Inflammatory macrophage treated with lipopolysaccharide for 1 hour (primary cell): ENCODE results near the gene LCN12.

Experiments used
- DNase-seq, 2 donors: peaks; one replicate each; pipeline ENCODE4 v3.0.0-alpha.2; 2020 to 2022

The LCN12 gene

DNA sequence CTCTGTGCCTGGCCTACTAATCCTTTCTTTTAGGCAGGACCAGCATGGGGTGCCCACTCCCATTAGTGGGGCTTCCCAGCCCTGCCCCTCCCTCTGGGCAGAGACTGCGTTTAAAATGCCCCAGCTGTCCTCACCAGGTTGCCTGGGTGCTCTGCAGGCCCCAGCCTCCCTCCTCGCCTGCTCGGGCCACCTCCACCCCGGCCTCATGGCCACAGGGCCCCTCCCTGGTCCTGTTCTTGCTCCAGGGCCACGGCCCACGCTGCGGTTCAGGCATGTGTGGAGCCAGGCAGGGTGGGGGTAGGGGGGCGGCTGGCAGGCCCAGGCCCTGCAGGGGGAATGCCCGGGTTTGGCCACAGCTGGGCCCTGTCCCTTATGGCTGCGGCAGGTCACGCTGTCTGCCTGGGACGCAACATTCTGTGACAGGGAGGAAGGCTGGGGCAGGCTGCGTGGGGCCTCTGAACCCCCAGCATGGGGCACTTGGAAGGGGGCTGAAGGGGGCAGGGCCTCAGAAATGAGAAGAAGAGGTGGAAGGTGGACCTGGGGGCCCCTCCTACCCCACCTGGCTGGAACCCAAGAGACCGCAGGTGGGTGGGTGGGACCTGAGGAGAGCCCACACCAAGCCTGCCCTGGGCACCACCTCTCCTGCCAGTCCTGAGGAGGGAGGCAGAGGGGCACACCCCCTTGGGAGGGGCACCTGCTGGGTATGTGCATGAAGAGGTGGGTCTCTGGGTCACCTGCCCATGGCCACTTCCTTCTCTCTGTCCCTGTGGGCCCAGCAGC lies at the start of gene LCN12:
LCN12 (plus strand) TSS at position 733 of the 780 bp plus-strand sequence. CDS start 55 bp downstream, outside the sequence.
- DNase-seq, result no peak

DNA sequence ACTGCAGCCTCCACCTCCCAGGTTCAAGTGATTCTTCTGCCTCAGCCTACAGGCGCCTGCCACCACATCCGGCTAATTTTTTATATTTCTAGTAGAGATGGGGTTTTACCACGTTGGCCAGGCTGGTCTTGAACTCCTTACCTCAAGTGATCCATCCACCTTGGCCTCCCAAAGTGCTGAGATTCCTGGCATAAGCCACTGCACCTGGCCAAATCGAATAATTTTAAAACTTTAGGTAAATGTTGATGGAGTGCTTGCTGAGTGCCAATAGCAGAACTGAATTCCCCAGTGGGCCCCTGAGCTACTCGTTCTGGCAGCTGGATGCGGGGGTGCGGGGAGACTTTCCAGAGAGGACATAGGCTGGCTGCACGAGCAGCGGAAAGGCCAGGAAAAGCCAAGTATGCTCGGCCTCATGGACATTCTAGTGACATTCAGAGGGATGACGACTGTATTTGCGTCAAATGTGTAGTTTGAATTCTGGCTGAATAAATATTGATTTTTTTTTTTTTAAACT lies 49.0 kb upstream of the LCN12 start:
- no peak for DNase-seq

- DNase-seq, result peak in 1 of 2 donors; percentile 62
Measured at GRCh38 chr9:136906266-136906665, 45.8 kb upstream of the LCN12 start.

- no peak for DNase-seq
Measured at GRCh38 chr9:136907011-136907914, 44.8 kb upstream of the LCN12 start.

DNA sequence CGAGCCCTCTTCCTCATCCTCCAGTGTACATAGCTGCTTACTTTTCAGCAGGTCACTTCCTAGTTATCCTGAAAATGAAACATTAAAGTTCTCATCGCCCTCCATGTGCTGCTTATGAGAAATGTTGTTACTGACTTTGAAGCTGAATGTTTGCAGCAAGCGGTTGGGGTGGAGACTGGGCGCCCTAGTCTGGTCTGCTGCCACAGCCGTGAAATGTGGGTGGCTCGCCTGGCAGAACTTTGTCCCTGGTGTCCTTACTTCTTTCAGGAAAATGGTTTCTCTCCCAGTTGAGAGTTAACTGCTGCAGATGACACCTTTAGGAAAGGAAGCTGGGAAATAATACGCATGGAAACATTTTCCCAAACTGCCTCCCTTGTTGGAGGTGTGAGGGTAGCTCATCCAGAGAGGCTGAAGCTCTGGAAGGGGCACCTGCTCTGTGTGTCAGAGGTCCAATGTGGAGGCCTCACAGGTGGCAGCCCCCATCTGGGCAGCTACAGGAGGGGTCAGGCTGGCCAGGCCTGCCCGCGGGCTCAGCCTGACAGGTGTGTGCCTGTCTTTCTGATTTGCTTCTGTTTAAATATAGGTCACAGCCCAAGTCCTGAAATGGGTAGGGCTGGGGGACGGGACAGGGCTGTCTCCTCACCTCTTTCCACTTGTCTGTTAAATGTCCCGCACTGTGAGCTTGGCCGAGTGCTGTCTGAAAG lies 41.7 kb upstream of the LCN12 start:
- no peak for DNase-seq

GRCh38 chr9:136910901-136911245 lies 41.2 kb upstream of the LCN12 start:
- no peak for DNase-seq

DNA sequence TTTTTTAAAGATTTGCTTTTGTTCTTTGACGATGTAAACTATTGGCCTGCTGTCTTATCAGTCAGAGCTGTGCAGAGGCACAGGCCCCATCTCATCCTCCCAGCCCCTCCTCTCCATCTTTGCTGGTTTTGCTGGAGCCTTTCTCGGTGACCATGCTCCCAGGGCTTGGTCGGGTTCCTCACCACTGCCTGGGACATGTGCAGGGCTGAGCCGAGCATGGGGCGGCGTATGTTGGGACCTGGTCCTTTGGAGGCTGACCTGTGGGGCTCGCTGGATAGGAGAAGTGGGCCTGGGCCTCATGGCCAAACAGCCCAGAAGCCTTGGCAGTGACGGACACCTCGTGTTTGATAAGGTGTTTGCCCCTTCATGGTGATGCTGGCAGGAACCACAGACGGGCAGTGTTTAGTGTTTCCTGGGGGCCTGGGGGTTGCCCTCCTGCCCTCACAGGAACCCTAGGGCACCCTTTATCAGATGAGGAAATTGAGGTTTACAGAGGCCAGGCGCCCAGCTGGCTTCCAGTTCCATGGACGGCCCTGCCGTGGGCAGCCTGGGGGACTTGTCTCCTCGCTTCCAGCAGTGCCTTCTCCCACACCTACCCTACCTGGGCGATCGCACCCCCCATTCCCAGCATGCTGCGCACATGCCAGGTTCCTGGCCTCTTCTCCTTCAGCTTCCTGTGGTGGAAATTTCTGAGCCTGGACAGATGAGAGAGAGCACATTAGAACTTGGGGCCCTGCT lies 38.2 kb upstream of the LCN12 start:
- no peak for DNase-seq

DNA sequence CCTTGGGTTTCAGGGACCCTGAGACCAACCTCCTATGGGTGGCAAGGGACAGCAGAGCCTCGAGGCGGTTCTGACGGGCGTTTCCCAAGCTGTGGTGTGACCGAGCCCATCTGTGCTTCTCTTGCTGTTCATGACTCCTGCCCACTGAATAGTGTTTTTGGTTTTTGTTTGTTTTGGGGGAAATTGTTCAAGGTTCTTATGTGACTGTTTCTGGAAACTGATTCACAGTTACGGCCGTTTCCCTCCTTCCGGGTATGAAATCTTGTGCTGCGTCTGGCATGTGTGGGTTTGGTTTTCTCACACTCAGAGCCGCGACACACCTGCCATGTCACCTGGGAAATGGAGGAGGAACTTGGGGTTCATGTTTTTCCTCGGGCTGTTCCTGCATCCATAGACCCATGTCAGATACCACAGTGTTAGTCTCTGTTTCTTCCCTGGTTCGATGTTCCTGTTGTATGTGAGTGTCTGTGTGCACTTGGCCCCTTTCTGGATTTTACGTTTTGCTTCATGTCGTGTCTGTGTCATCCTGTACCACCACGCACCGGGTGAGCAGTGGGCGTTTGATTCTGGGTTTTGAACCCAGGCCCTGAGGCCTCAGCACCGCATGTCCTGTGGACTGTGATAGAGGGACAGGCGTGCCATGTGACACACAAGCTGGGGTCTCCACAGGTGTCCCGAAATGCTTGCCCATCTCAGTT lies 36.3 kb upstream of the LCN12 start:
- DNase-seq, result no peak

- DNase-seq, result no peak
Measured at GRCh38 chr9:136916330-136917184, 35.5 kb upstream of the LCN12 start.

GRCh38 chr9:136917902-136918301 lies 34.2 kb upstream of the LCN12 start:
- no peak for DNase-seq

DNA sequence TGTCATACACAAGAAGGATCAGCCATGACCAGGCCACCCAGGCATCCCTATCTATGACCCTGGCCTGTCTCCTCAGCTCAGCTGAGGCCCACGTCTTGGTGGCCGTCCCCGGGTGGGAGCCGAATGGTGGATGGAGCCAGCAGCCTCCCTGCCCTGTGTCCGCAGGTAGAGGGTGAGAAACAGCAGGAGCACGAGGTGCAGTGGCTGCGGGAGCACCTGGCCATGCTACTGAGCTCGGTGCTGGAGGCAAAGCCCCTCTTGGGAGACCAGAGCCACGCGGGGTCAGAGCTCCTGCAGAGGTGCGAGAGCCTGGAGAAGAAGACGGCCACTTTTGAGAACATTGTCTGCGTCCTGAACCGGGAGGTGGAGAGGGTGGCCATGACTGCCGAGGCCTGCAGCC lies 32.0 kb upstream of the LCN12 start:
- no peak for DNase-seq

DNA sequence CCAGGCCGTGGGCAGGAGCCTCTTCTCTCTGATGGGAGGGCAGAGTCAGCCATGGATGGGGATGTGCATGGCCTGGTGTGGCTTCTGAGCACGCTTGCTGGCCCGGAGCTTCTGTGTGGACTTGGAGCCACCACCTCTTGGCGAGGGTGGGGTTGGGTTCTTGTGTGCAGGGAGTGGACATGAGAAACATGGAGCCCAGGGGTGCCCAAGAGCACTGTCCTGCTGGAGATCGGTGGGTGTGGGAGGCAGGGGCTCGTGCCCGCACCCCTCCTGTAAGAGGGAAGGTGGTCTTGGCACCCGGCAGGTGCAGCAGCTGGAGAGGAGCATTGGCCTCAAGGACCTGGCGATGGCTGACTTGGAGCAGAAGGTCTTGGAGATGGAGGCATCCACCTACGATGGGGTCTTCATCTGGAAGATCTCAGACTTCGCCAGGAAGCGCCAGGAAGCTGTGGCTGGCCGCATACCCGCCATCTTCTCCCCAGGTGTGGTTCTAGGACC lies 31.3 kb upstream of the LCN12 start:
- no peak for DNase-seq

GRCh38 chr9:136921307-136921706 lies 30.8 kb upstream of the LCN12 start:
- no peak for DNase-seq

DNA sequence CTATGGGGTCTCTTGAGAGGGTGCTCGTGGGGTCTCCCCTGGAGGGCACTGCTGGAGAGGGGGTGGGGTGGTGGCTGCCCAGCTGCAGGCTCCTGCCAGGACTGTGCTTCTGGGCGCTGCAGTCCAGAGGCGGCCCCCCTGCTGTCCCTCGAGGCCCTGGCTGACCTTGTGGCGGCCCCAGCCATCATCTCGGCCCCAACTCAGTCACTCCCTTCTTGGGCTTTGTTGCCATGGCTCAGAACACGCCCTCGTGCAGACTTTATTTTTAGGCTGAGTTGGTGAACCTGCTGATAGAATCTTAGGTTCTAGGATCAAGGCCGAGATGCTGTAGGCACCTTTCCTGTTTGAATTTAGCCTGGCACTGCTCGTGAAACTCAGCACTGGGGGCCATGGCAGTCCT lies 30.4 kb upstream of the LCN12 start:
- no peak for DNase-seq

- no peak for DNase-seq
Measured at GRCh38 chr9:136922540-136922939, 29.5 kb upstream of the LCN12 start.

DNA sequence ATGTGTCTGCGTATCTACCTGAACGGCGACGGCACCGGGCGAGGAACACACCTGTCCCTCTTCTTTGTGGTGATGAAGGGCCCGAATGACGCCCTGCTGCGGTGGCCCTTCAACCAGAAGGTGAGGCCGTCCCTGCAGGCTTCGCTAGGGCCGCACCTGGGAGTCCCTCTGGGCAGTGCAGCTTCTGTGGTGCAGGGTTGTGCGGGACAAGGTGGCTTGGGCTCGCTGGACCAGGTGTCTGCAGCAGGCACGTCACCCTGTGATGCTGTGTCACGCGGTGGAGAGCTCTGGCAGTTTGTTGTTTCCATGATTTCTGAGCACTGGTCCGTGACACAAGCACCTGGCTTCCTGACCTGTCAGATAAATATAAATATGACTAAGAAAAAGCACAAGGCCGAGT lies 28.2 kb upstream of the LCN12 start:
- peak in 1 of 2 donors; percentile 22 for DNase-seq

- no peak for DNase-seq
Measured at GRCh38 chr9:136925414-136926153, 26.5 kb upstream of the LCN12 start.

- DNase-seq, result no peak
Measured at GRCh38 chr9:136926154-136926704, 25.8 kb upstream of the LCN12 start.

DNA sequence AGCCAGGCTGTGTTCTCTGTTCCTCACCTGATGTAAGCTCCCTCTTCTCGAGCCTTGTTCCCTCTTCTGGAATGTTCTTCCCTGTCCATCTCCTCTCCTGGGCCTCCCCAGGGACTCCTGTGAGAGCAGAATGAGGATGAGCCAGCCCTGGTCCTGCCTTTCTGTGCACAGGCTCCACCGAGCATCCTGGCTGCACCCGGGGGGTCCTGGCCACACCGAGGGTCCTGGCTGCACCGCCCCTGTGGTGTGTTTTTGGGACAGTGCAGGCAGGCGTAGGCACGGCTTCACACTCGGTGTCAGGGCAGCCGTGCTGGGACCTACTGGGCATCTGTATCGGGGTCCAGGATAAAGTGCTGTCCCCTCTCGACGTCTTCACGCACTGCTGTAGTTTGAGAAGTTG lies 25.3 kb upstream of the LCN12 start:
- no peak for DNase-seq
